HepG2 (cell line): ENCODE measurements around the gene MTMR1. TPM values are rescaled to one million over a fixed set of nuclear protein-coding genes. Genes with fewer than 3 reads are reported as not detected.

Source experiments
- ATAC-seq: fragments of 200-7000 bp; cut with Tn5 transposase; 3 replicates; pipeline ENCODE4 v1.9.1; 2020; ENCODE audit warnings: mild to moderate bottlenecking, moderate library complexity
- BruUV-seq: library from RNA; stranded (reverse); fragments of 400-500 nt; replicated peaks from 2 replicates; lab custom pipeline; 2021; lab: Mats Ljungman, UMichigan
- CTCF ChIA-PET: fragments of 300-600 bp; formaldehyde crosslinking; extraction: SDS; loops from one replicate; lab custom pipeline; 2021; ENCODE audit warnings: low total read pairs, inconsistent platforms, low intra/inter-chr PET ratio; lab: Yijun Ruan, JAX
- POLR2A ChIA-PET: fragments of 350-600 bp; sonication (Branson Sonifier 250); formaldehyde crosslinking; loops from one replicate; lab custom pipeline; 2020; ENCODE audit warnings: antibody characterized with exemption, inconsistent platforms; lab: Yijun Ruan, JAX
- DNase-seq: peaks from one replicate; pipeline ENCODE4 v3.0.0-alpha.2; 2015; ENCODE audit warnings: low spot score
- FAIRE-seq: peaks from 3 replicates; lab custom pipeline; 2011; peaks lifted over from hg19 to GRCh38; lab: Jason Lieb, UNC
- H2AFZ ChIP-seq: one replicate; pipeline ENCODE4 v1.6.1; 2011; ENCODE audit warnings: low read length, inconsistent platforms
- H3K27ac ChIP-seq: fragments of 300-600 bp; 3 replicates; pipeline ENCODE4 v1.8.0; 2011; ENCODE audit warnings: mixed run types, mild to moderate bottlenecking, mixed read lengths, low read length, inconsistent platforms; ENCODE audit not compliant: insufficient read depth; ENCODE audit errors: extremely low read length
- H3K27me3 ChIP-seq, 2 experiments: fragments of 200-600 bp in 1 of 2; 2 replicates in 1 of 2; 3 replicates in 1 of 2; pipeline versions ENCODE4 v1.6.0 to v1.8.0; 2011; ENCODE audit warnings: low read length in 2 of 2, mild to moderate bottlenecking in 2 of 2, moderate library complexity in 2 of 2, inconsistent platforms in 1 of 2; ENCODE audit not compliant: insufficient read depth in 2 of 2, control insufficient read depth in 1 of 2
- H3K36me3 ChIP-seq, 2 experiments: fragments of 200-600 bp in 1 of 2; replicated peaks in 1 of 2; 2 replicates in 1 of 2; 3 replicates in 1 of 2; pipeline versions ENCODE4 v1.5.1 to v1.8.0; 2011; ENCODE audit warnings: low read length in 2 of 2, inconsistent platforms in 1 of 2; ENCODE audit not compliant: insufficient read depth in 2 of 2, control insufficient read depth in 1 of 2
- H3K4me1 ChIP-seq: 2 replicates; pipeline ENCODE4 v1.5.1; 2012; ENCODE audit warnings: low read length, inconsistent platforms; ENCODE audit not compliant: insufficient read depth
- H3K4me2 ChIP-seq: 2 replicates; pipeline ENCODE4 v1.6.0; 2011; ENCODE audit warnings: low read depth, low read length, inconsistent platforms
- H3K4me3 ChIP-seq, 3 experiments: fragments of 200-600 bp in 1 of 3; sonication (generic), shearing (Covaris generic) in 1 of 3; replicated peaks in 1 of 3; 2 replicates each; pipeline ENCODE4 v1.5.1; 2011 to 2016; ENCODE audit warnings: low read length in 3 of 3, inconsistent platforms in 2 of 3, low read depth in 2 of 3, mild to moderate bottlenecking in 2 of 3, control low read depth in 1 of 3, mixed read lengths in 1 of 3; ENCODE audit not compliant: insufficient read depth in 1 of 3
- H3K79me2 ChIP-seq: one replicate; pipeline ENCODE4 v1.6.1; 2011; ENCODE audit warnings: low read length, inconsistent platforms; ENCODE audit not compliant: insufficient read depth
- H3K9ac ChIP-seq: 2 replicates; pipeline ENCODE4 v1.6.0; 2011; ENCODE audit warnings: mild to moderate bottlenecking, low read depth, low read length, inconsistent platforms; ENCODE audit not compliant: insufficient read depth
- H3K9me3 ChIP-seq: 2 replicates; pipeline ENCODE4 v1.5.1; 2012; ENCODE audit warnings: mild to moderate bottlenecking, low read length
- H4K20me1 ChIP-seq: 2 replicates; pipeline ENCODE4 v1.6.0; 2011; ENCODE audit warnings: inconsistent platforms, mild to moderate bottlenecking, low read length, moderate library complexity; ENCODE audit not compliant: insufficient read depth
- HOMEZ ChIP-seq: IDR thresholded peaks from 2 replicates; pipeline ENCODE4 v1.6.1; 2016; ENCODE audit warnings: low read depth
- PHF20 ChIP-seq: sonication (generic); formaldehyde crosslinking; IDR thresholded peaks from 2 replicates; pipeline ENCODE4 v1.5.0; 2020; ENCODE audit warnings: mild to moderate bottlenecking, missing genetic modification reagents
- POGK ChIP-seq: sonication (generic); formaldehyde crosslinking; conservative IDR thresholded peaks from 2 replicates; pipeline ENCODE4 v1.8.0; 2022; ENCODE audit warnings: mild to moderate bottlenecking, moderate library complexity, missing genetic modification reagents
- REXO4 ChIP-seq: sonication (generic); formaldehyde crosslinking; IDR thresholded peaks from 2 replicates; pipeline ENCODE4 v1.8.0; 2022; ENCODE audit warnings: missing genetic modification reagents, mild to moderate bottlenecking, borderline replicate concordance
- ZC3H4 ChIP-seq: sonication (generic); formaldehyde crosslinking; IDR thresholded peaks from 2 replicates; pipeline ENCODE4 v1.4.0; 2020; ENCODE audit warnings: missing genetic modification reagents, borderline replicate concordance
- ZNF180 ChIP-seq: sonication (generic); formaldehyde crosslinking; IDR thresholded peaks from 2 replicates; pipeline ENCODE4 v1.4.0; 2020; ENCODE audit warnings: low read depth, missing genetic modification reagents, borderline replicate concordance
- ZNF564 ChIP-seq: sonication (generic); formaldehyde crosslinking; IDR thresholded peaks from 2 replicates; pipeline ENCODE4 v1.8.1; 2023; ENCODE audit warnings: mild to moderate bottlenecking, missing genetic modification reagents
- WGBS: methylation state at CpG from one replicate; pipeline ENCODE4 v1.1.6; 2017; ENCODE audit warnings: low lambda C conversion rate; 5-methylcytosine and 5-hydroxymethylcytosine counted together
- in situ Hi-C: cut with HindIII; loops from 2 replicates; pipeline ENCODE4 v1.10.0; 2017; ENCODE audit warnings: low pct_unique_long_range_greater_than_20kb; ENCODE audit not compliant: extremely low pct_ligation_motif_present
- intact Hi-C: fragments of 100-400 bp; cut with micrococcal nuclease; formaldehyde crosslinking; loops from one replicate; pipeline ENCODE4 v1.10.0; 2022; ENCODE audit not compliant: unreplicated experiment
- polyA plus RNA-seq, 8 experiments: library from polyadenylated mRNA; depleted of rRNA in 3 of 8; stranded (reverse) in 7 of 8; unstranded in 1 of 8; fragments of >200 nt; fragmentation: Illumina TruSeq in 4 of 8; extraction: Trizol in 4 of 8; gene quantifications; 2 replicates each; pipeline versions ENCODE4 v1.2.1 to v1.2.3, GENCODE V29; 2011 to 2016; ENCODE audit warnings: low read depth in 4 of 8, missing spikeins in 1 of 8, mixed read lengths in 1 of 8; ENCODE audit not compliant: insufficient read depth in 1 of 8
- total RNA-seq, 5 experiments: library from RNA; depleted of rRNA; stranded (reverse); fragments of >200 nt; fragmentation: Illumina TruSeq; extraction: Trizol; gene quantifications; 2 replicates each; pipeline ENCODE4 v1.2.3, GENCODE V29; 2016; ENCODE audit warnings: low read depth in 1 of 5
- TF ChIP-seq, protein P1 (sequence below): sonication (generic); formaldehyde crosslinking; IDR thresholded peaks from 2 replicates; pipeline ENCODE4 v1.4.0; 2020; ENCODE audit warnings: missing genetic modification reagents
- TF ChIP-seq, protein P2 (sequence below), 2 experiments: sonication (generic) in 1 of 2; formaldehyde crosslinking in 1 of 2; IDR thresholded peaks; 2 replicates each; pipeline versions ENCODE4 v1.4.0 to v1.6.1; 2016 to 2020; ENCODE audit warnings: borderline replicate concordance in 1 of 2, low read depth in 1 of 2, mild to moderate bottlenecking in 1 of 2, missing genetic modification reagents in 1 of 2

The MTMR1 gene
- total and polyA plus RNA-seq, 2 of the 13 experiments (the other 11 are each of a cell fraction or from before 2014, with no cell fraction given) = 8.9 to 11.1 TPM

GRCh38 chrX:150752124-150752523, 58.9 kb downstream of the MTMR1 start (continued):
- TF ChIP-seq, protein P1, sequence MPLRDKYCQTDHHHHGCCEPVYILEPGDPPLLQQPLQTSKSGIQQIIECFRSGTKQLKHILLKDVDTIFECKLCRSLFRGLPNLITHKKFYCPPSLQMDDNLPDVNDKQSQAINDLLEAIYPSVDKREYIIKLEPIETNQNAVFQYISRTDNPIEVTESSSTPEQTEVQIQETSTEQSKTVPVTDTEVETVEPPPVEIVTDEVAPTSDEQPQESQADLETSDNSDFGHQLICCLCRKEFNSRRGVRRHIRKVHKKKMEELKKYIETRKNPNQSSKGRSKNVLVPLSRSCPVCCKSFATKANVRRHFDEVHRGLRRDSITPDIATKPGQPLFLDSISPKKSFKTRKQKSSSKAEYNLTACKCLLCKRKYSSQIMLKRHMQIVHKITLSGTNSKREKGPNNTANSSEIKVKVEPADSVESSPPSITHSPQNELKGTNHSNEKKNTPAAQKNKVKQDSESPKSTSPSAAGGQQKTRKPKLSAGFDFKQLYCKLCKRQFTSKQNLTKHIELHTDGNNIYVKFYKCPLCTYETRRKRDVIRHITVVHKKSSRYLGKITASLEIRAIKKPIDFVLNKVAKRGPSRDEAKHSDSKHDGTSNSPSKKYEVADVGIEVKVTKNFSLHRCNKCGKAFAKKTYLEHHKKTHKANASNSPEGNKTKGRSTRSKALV (CRISPR knock-in tag) = no peak
- TF ChIP-seq REXO4 (CRISPR knock-in tag) = no peak

DNA sequence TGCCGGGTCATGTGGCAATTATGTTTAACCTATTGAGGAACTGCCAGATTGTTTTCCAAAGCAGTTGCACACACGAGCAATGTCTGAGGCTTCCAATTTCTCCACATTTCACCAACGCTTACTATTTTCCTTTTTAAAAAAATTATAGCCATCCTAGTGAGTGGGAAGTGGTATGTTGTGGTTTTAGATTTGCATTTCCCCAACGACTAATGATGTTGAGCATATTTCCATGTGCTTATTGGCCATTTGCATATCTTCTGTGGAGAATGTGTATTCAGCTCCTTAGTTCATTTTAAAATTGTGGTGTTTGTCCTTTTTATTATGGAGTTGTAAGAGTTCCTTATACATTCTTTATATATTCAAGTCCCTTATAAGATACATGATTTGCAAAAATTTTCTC, 60.2 kb downstream of the MTMR1 start:
- no TSS peak for BruUV-seq
- no peak overlapping the region for H3K27ac ChIP-seq
- no peaks in the 10 kb centered on the region for H3K27me3 ChIP-seq
- H3K79me2 ChIP-seq = no peaks in the 10 kb centered on the region
- POLR2A ChIA-PET = no interaction called here
- no peaks in the 10 kb centered on the region for H4K20me1 ChIP-seq
- ATAC-seq (no peak), DNase-seq (no peak), FAIRE-seq (no peak)
- CTCF ChIA-PET = no interaction called here
- H3K9ac ChIP-seq = no peak overlapping the region
- 92% methylated on average over 4 of the region's 4 CpGs for WGBS
- TF ChIP-seq ZNF180 (no peak), HOMEZ (CRISPR knock-in tag) (no peak), POGK (no peak), ZNF564 (no peak), PHF20 (CRISPR knock-in tag) (no peak), ZC3H4 (CRISPR knock-in tag) (no peak)
- TF ChIP-seq, protein P2, sequence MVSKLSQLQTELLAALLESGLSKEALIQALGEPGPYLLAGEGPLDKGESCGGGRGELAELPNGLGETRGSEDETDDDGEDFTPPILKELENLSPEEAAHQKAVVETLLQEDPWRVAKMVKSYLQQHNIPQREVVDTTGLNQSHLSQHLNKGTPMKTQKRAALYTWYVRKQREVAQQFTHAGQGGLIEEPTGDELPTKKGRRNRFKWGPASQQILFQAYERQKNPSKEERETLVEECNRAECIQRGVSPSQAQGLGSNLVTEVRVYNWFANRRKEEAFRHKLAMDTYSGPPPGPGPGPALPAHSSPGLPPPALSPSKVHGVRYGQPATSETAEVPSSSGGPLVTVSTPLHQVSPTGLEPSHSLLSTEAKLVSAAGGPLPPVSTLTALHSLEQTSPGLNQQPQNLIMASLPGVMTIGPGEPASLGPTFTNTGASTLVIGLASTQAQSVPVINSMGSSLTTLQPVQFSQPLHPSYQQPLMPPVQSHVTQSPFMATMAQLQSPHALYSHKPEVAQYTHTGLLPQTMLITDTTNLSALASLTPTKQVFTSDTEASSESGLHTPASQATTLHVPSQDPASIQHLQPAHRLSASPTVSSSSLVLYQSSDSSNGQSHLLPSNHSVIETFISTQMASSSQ (IDR thresholded peaks at IDR 0.05; ENCODE audit: low read depth) = no peak
- TF ChIP-seq, protein P2 (CRISPR knock-in tag; IDR thresholded peaks at IDR 0.05; ENCODE audit: borderline replicate concordance) = no peak
- H3K9me3 ChIP-seq = no peaks in the 10 kb centered on the region
- H3K4me3 ChIP-seq = no peak overlapping the region
- in situ Hi-C loops = no loop called here
- H2AFZ ChIP-seq = no peak overlapping the region
- intact Hi-C loops = no loop called here
- H3K36me3 ChIP-seq = no peaks in the 10 kb centered on the region; a peak in 1 of 5 replicates
- H3K4me2 ChIP-seq = no peak overlapping the region
- no peaks in the 10 kb centered on the region for H3K4me1 ChIP-seq
